H54 (cell line): Measurements from ENCODE around the gene DNTTIP2.
"Not testable (repeated sequence)": the region's sequence is repeated elsewhere in the genome, so short reads cannot be mapped to it uniquely, and the experiment has no call there.

Experiments used
- DNase-seq: peaks from one replicate; pipeline ENCODE4 v3.0.0; 2011; ENCODE audit warnings: low spot score, mixed read lengths; ENCODE audit not compliant: insufficient read length
- FAIRE-seq: peaks from 3 replicates; lab custom pipeline; 2011; peaks lifted over from hg19 to GRCh38; lab: Jason Lieb, UNC
- POLR2A ChIP-seq: IDR thresholded peaks from 2 replicates; pipeline ENCODE4 v1.6.1; 2011; ENCODE audit warnings: low read depth, mild to moderate bottlenecking, low read length

DNTTIP2 gene

GRCh38 chr1:93853940-93854339 is 25.1 kb downstream of the DNTTIP2 start:
- FAIRE-seq (no peak), DNase-seq (no peak)
- no peak for TF ChIP-seq POLR2A

DNA sequence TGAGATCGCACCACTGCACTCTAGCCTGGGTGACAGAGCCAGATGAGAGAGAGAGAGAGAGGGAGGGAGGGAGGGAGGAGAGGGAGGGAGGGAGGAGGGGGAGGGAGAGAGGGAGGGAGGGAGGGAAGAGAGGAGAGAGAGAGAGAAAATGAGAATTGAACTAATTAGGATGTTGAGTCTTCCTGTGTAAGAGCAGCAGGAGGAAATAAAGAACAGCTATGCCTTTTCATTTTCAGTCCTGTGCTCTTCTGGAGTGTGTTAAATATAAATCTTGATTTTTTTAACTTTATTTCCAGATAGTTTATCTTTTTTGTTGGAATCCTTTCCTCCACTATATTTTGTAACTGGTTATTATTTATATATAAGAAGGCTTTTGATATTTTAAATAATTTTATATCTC is 27.1 kb downstream of the DNTTIP2 start:
- DNase-seq (no peak), FAIRE-seq (no peak)
- TF ChIP-seq POLR2A: no peak

DNA sequence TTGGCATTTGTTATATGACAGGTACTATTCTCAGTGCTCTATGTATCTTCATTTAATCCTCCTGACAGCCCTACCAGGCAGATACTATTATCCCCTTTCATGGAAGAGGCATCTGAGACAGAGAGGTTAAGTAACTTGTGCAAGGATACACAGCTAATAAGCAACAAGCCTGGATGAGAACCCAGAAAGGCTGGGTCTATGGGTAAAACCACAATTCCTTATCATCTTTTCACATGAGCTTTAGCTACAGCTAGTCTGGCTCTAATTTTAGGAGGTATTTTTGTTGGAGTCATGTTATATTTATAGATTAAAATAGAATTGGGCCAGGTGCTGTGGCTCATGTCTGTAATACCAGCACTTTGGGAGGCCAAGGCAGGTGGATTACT is 27.7 kb downstream of the DNTTIP2 start:
- DNase-seq (no peak), FAIRE-seq (no peak)
- no peak for TF ChIP-seq POLR2A

- not testable (repeated sequence) for DNase-seq
- FAIRE-seq: peak; percentile 11
These were observed 28.2 kb downstream of the DNTTIP2 start for GRCh38 chr1:93850687-93851326.

DNA sequence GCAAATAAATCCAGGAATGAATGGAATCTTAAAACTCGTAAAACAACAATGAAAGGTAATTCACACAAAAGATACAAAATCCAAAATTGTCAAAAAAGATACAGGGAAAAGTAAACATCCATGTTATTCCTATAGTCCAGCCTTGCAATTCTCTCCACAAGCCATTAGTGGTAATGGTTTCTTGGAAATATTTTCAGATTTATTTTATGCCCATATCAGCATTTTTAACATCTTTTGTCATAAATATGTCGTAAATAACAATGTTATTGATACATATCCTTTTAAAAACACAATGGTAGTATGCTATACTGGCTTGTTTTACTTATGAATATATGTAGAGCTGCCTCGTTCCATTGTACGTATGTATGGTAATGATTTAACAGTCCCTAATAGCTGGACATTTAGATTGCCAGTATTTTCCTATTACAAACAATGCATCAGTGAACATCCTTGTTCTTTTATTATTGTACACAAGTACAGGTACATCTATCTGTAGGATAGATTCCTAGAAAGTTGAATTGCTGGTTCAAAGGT is 30.6 kb downstream of the DNTTIP2 start:
- DNase-seq: no peak
- no peak for TF ChIP-seq POLR2A
- FAIRE-seq: no peak

DNA sequence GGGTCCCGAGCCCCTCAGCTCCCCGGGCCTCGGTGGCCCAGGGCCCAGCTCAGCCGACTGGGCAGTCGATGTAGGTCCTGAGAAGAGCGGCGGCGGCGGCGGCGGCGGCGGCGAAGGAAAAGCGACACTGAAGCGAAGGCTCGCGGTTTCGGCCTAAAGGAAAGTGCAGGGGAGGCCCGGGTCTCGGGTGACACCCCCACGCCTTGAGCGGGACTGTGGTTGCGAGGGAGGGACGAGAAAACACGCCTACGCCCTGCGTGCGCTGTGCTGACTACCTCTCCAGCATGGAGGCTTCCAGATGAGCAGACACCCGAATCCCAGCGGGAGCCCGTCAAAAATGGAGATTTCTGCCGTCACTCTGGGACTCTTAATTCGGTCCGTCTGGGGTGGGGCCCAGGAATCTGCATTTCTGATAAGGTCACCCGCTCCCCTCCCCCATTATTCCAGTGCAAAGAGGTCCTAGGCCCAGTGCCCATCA is 31.2 kb downstream of the DNTTIP2 start:
- peak; percentile 39; the same call in 1 of the 2 replicates for TF ChIP-seq POLR2A
- DNase-seq (peak; percentile 69), FAIRE-seq (no peak)

DNA sequence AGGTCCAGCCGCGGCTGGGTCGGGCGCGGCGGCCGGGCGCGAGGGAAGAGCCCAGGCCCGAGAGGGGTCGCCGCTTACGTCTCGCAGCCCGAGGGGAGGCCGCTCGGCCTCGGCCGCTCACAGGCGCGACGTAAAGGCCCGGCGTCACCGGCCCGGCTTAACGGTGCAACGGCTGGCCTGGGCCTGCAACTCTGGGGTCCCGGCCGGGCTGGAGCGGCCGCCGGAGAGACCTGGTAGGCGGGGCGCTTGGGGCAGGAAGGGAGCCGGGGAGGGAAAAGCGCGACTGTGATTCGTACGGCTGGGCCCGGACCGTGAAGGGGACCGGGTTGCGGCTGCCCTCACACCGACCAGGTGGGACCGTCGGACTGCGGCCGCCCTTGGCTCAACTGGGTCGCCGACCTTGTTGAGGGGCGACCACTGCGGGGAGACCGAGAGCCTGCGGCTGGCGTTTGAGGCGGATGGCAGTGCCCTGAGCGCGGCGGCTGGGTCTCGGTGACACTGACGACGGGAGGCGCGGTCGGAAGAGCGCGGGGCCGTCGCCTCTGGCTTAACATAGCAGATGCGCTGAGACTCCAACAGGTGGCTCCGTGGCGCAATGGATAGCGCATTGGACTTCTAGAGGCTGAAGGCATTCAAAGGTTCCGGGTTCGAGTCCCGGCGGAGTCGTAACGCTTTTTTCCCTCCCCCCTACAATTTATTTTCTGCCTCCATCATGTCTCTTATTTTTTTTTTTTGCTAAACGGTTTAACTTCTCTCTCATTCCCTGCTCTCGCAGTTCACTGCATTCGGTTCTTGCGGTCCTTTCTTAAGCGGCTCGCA is 31.8 kb downstream of the DNTTIP2 start:
- FAIRE-seq (no peak), DNase-seq (peak; percentile 53)
- TF ChIP-seq POLR2A: peak; percentile 26; the same call in 1 of the 2 replicates

GRCh38 chr1:93846206-93846991 is 32.6 kb downstream of the DNTTIP2 start:
- no peak for FAIRE-seq
- DNase-seq: peak; percentile 58
- TF ChIP-seq POLR2A: peak; percentile 50; the same call in 1 of the 2 replicates

- no peak for FAIRE-seq
- TF ChIP-seq POLR2A: no peak
These were observed 33.3 kb downstream of the DNTTIP2 start for GRCh38 chr1:93845538-93846205.

DNA sequence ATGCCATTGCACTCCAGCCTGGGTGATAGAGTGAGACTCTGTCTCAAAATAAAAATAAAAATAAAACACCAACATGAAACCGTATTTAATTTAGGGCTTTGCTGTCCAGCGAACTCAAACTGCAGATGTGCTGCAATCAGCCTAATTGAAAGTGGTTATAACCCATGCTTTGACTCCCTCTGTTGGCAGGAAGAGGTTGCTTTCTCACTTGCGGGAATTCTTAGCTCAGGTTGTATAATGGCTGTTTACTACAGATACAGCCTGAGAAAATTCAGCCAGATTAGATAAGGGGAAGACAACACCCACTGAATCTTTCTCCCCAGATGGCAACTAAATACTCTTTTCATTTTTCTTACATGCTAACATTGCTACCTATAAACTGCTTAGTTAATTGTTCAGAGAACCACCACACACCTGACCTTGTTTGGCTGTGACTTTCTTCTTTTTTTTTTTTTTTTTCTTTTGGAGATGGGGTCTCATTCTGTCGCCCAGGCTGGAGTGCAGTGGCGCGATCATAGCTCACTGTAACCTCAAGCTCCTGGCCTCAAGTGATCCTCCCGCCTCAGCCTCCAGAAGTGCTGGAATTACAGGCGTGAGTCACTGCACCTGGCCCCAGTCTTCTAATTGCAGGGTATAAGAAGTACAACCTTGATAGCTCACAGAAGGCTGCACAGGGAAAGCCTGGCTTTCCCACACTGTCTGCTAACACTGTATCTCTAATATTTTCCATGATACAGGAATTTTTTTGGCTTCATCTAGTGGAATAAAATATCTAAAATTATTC is 34.6 kb downstream of the DNTTIP2 start:
- peak; percentile 45 for FAIRE-seq

More at GRCh38 chr1:93845538-93846205, 33.3 kb downstream of the DNTTIP2 start:
- peak; percentile 39 for DNase-seq

GRCh38 chr1:93842750-93843500 is 36.1 kb downstream of the DNTTIP2 start:
- no peak for TF ChIP-seq POLR2A
- no peak for DNase-seq
- FAIRE-seq: no peak

More for the DNA sequence above, 34.6 kb downstream of the DNTTIP2 start:
- DNase-seq: peak; percentile 38
- no peak for TF ChIP-seq POLR2A

- DNase-seq: no peak
- FAIRE-seq: no peak
- no peak for TF ChIP-seq POLR2A
These were observed 37.2 kb downstream of the DNTTIP2 start for GRCh38 chr1:93841771-93842170.
